Retinal pigment epithelial cell (primary cell): ENCODE data around the gene ZNF212.

Experiments
- DNase-seq: peaks from one replicate; pipeline ENCODE4 v3.0.0-alpha.2; 2010; ENCODE audit warnings: low read depth
- H3K4me3 ChIP-seq: 2 replicates; pipeline ENCODE4 v1.5.1; 2011; ENCODE audit warnings: mild to moderate bottlenecking, low read length, control low read depth, moderate library complexity
- CTCF ChIP-seq: conservative IDR thresholded peaks from 2 replicates; pipeline ENCODE4 v1.5.1; 2011; ENCODE audit warnings: low read depth, low read length, control low read depth, inconsistent platforms

Gene ZNF212

GRCh38 chr7:149209518-149210269, 29.8 kb upstream of the ZNF212 start:
- no peak overlapping the region for H3K4me3 ChIP-seq
- no peak for DNase-seq
- peak; percentile 87 for TF ChIP-seq CTCF

- TF ChIP-seq CTCF = no peak
- DNase-seq = no peak
- H3K4me3 ChIP-seq = no peak overlapping the region
Observed at GRCh38 chr7:149210551-149210950, 28.9 kb upstream of the ZNF212 start.

- TF ChIP-seq CTCF = no peak
Observed at GRCh38 chr7:149214020-149214720, 25.3 kb upstream of the ZNF212 start.

GRCh38 chr7:149216402-149216801, 23.0 kb upstream of the ZNF212 start:
- H3K4me3 ChIP-seq = no peak overlapping the region
- no peak for TF ChIP-seq CTCF
- no peak for DNase-seq

More at GRCh38 chr7:149214020-149214720, 25.3 kb upstream of the ZNF212 start:
- H3K4me3 ChIP-seq = no peak overlapping the region
- DNase-seq = no peak

GRCh38 chr7:149217570-149217969, 21.9 kb upstream of the ZNF212 start:
- TF ChIP-seq CTCF = no peak
- DNase-seq = no peak
- H3K4me3 ChIP-seq = no peak overlapping the region

GRCh38 chr7:149218469-149219420, 20.7 kb upstream of the ZNF212 start:
- no peak overlapping the region for H3K4me3 ChIP-seq
- TF ChIP-seq CTCF = no peak
- DNase-seq = no peak
